B cell (primary cell): Measurements from ENCODE around the gene PIGZ.

Source experiments
- CTCF ChIP-seq: fragments of 200-600 bp; IDR thresholded peaks from one replicate; pipeline ENCODE4 v1.8.0; 2022; ENCODE audit warnings: antibody characterized with exemption, mild to moderate bottlenecking
- EZH2 ChIP-seq: IDR thresholded peaks from 2 replicates; pipeline ENCODE4 v1.6.1; 2012; ENCODE audit warnings: borderline replicate concordance, low read depth, mild to moderate bottlenecking, moderate library complexity, low read length; ENCODE audit not compliant: insufficient read depth, poor library complexity, severe bottlenecking

- TF ChIP-seq EZH2 (no peak), CTCF (no peak)
Observed at GRCh38 chr3:196974661-196975060, 6.0 kb upstream of the PIGZ start.
